Neural cell (in vitro differentiated cells): ENCODE measurements around the gene MEX3A. TPM values are rescaled to one million over a fixed set of nuclear protein-coding genes. Genes with fewer than 3 reads are reported as not detected.

ENCODE experiments used
- H2AFZ ChIP-seq: fragments of 200-600, 300-800 bp; sonication (generic), shearing (Covaris generic); 2 replicates; pipeline ENCODE4 v1.6.0; 2014; ENCODE audit warnings: low read depth, mild to moderate bottlenecking, antibody characterized with exemption, low read length, moderate library complexity
- H3F3A ChIP-seq: fragments of 200-600 bp; shearing (Covaris generic); 2 replicates; pipeline ENCODE4 v1.6.1; 2016; ENCODE audit warnings: mild to moderate bottlenecking, moderate library complexity, mixed read lengths, antibody characterized with exemption, low read length; ENCODE audit not compliant: insufficient read depth, poor library complexity, severe bottlenecking
- H3K27ac ChIP-seq: fragments of 200-600, 300-800 bp; sonication (generic), shearing (Covaris generic); 2 replicates; pipeline ENCODE4 v1.5.1; 2014; ENCODE audit warnings: mild to moderate bottlenecking, low read length, moderate library complexity
- H3K27me3 ChIP-seq: fragments of 300-800, 200-600 bp; sonication (generic), shearing (Covaris generic); 2 replicates; pipeline ENCODE4 v1.6.0; 2014; ENCODE audit warnings: mild to moderate bottlenecking, low read depth, low read length, moderate library complexity; ENCODE audit not compliant: insufficient read depth
- H3K36me3 ChIP-seq: fragments of 300-800, 200-600 bp; sonication (generic), shearing (Covaris generic); 2 replicates; pipeline ENCODE4 v1.5.1; 2014; ENCODE audit warnings: mild to moderate bottlenecking, antibody characterized with exemption, low read length, moderate library complexity; ENCODE audit not compliant: insufficient read depth
- H3K4me2 ChIP-seq: fragments of 300-800, 200-600 bp; sonication (generic), shearing (Covaris generic); 2 replicates; pipeline ENCODE4 v1.6.0; 2014; ENCODE audit warnings: mild to moderate bottlenecking, low read length
- H3K4me3 ChIP-seq: fragments of 300-800, 200-600 bp; sonication (generic), shearing (Covaris generic); 2 replicates; pipeline ENCODE4 v1.5.1; 2014; ENCODE audit warnings: mild to moderate bottlenecking, low read length, moderate library complexity
- H3K79me2 ChIP-seq: fragments of 200-600 bp; shearing (Covaris generic); replicated peaks from 2 replicates; pipeline ENCODE4 v1.6.0; 2014; ENCODE audit warnings: mild to moderate bottlenecking, low read length, moderate library complexity; ENCODE audit not compliant: insufficient read depth
- H3K9ac ChIP-seq: fragments of 300-800, 200-600 bp; sonication (generic), shearing (Covaris generic); 2 replicates; pipeline ENCODE4 v1.6.1; 2016; ENCODE audit warnings: mild to moderate bottlenecking, low read length, mixed read lengths
- H3K9me2 ChIP-seq: fragments of 200-600 bp; shearing (Covaris generic); 2 replicates; pipeline ENCODE4 v1.6.1; 2016; ENCODE audit warnings: mild to moderate bottlenecking, low read length, mixed read lengths; ENCODE audit not compliant: insufficient read depth
- H3K9me3 ChIP-seq: fragments of 200-600, 300-800 bp; sonication (generic), shearing (Covaris generic); 2 replicates; pipeline ENCODE4 v1.6.1; 2016; ENCODE audit warnings: mild to moderate bottlenecking, mixed run types, low read length, moderate library complexity, mixed read lengths
- H4K20me1 ChIP-seq: fragments of 200-600 bp; shearing (Covaris generic); 2 replicates; pipeline ENCODE4 v1.6.1; 2016; ENCODE audit warnings: mild to moderate bottlenecking, mixed run types; ENCODE audit not compliant: insufficient read depth
- EP300 ChIP-seq: fragments of 450-650 bp; conservative IDR thresholded peaks from 2 replicates; pipeline ENCODE4 v1.6.1; 2014; ENCODE audit warnings: antibody characterized with exemption, mild to moderate bottlenecking, moderate library complexity; ENCODE audit not compliant: poor library complexity, severe bottlenecking
- EZH2 ChIP-seq: fragments of 200-600, 300-800 bp; shearing (Covaris generic), sonication (generic); IDR thresholded peaks from 2 replicates; pipeline ENCODE4 v1.6.1; 2014; ENCODE audit warnings: antibody characterized with exemption, low read length, borderline replicate concordance, mild to moderate bottlenecking; ENCODE audit not compliant: insufficient read depth, poor library complexity, severe bottlenecking
- MXI1 ChIP-seq: fragments of 450-650 bp; conservative IDR thresholded peaks from 2 replicates; pipeline ENCODE4 v1.6.1; 2014; ENCODE audit warnings: antibody characterized with exemption, mild to moderate bottlenecking; ENCODE audit not compliant: poor library complexity, severe bottlenecking
- POLR2AphosphoS5 ChIP-seq: IDR thresholded peaks from 2 replicates; pipeline ENCODE4 v1.6.1; 2012
- RAD21 ChIP-seq: fragments of 450-650 bp; conservative IDR thresholded peaks from 2 replicates; pipeline ENCODE4 v1.6.1; 2014; ENCODE audit warnings: antibody characterized with exemption, mild to moderate bottlenecking, moderate library complexity
- SMC3 ChIP-seq: fragments of 450-650 bp; conservative IDR thresholded peaks from 2 replicates; pipeline ENCODE4 v1.6.1; 2014; ENCODE audit warnings: antibody characterized with exemption, mild to moderate bottlenecking, moderate library complexity; ENCODE audit not compliant: poor library complexity
- TAF1 ChIP-seq: IDR thresholded peaks from 2 replicates; pipeline ENCODE4 v1.6.1; 2012; ENCODE audit warnings: low read depth
- polyA plus RNA-seq: library from polyadenylated mRNA; depleted of rRNA; stranded (reverse); fragments of >200 nt; gene quantifications from 2 replicates; pipeline ENCODE4 v1.2.3, GENCODE V29; 2014
- TF ChIP-seq, protein P1 (sequence below): IDR thresholded peaks from 2 replicates; pipeline ENCODE4 v1.6.1; 2012; ENCODE audit warnings: borderline replicate concordance
- TF ChIP-seq, protein P2 (sequence below): fragments of 450-650 bp; IDR thresholded peaks from 2 replicates; pipeline ENCODE4 v1.5.1; 2014; ENCODE audit warnings: antibody characterized with exemption, mild to moderate bottlenecking, moderate library complexity; ENCODE audit not compliant: poor library complexity, severe bottlenecking

Gene MEX3A
- polyA plus RNA-seq, 1 donor from 2014 or later = 39.8 TPM

DNA sequence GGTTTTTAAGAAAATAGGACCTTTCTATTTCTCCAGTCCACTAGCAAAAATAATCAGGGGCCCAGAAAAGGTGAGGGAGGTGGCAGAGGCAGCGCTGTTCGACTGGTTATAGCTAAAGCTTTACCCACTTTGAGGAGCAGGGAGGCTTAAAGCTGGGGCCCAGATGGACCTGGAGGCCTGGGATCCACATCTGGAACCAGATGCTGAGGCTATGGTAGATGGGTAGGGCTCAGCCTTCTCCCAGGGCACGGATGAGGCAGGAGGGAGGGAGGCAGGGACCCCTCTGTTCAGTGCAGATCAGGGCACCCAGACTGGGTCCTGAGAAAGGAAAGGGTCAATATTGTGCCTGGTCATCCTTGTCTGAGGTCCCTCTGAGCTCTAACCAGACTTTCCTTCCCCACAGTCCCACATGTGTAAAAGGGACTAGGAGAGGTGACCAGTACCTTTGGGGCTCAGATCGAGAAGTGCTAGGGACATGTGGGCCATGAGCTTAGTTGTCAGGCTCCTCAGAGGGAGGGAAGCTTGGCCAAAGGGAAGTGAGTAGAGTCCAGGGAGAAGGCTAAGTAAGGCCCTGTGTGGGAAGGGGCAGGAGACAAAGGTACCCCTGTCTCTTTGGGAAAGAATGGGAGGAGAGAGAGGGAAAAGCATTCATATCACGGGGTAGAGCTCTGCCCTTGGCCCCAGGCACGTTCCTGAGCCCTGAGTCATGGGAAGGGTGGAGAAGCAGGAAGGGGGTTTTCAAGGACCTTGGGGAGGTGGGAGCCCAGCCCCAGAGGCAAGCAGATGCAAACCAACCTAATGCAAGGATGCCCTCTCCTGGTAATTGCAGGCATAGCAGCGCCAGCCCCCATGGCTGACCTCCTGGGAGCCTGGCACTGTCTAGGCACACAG, 47.7 kb upstream of the MEX3A start:
- H3K9me3 ChIP-seq = no peaks in the 10 kb centered on the region
- H3K4me2 ChIP-seq = no peak overlapping the region
- no peaks in the 10 kb centered on the region for H3K27me3 ChIP-seq
- no peak overlapping the region for H3K4me3 ChIP-seq
- peaks cover 3% of the 10 kb centered on the region for H3K79me2 ChIP-seq
- H2AFZ ChIP-seq = no peak overlapping the region
- H3K27ac ChIP-seq = no peak overlapping the region
- H3K9ac ChIP-seq = no peak overlapping the region
- TF ChIP-seq, protein P1, sequence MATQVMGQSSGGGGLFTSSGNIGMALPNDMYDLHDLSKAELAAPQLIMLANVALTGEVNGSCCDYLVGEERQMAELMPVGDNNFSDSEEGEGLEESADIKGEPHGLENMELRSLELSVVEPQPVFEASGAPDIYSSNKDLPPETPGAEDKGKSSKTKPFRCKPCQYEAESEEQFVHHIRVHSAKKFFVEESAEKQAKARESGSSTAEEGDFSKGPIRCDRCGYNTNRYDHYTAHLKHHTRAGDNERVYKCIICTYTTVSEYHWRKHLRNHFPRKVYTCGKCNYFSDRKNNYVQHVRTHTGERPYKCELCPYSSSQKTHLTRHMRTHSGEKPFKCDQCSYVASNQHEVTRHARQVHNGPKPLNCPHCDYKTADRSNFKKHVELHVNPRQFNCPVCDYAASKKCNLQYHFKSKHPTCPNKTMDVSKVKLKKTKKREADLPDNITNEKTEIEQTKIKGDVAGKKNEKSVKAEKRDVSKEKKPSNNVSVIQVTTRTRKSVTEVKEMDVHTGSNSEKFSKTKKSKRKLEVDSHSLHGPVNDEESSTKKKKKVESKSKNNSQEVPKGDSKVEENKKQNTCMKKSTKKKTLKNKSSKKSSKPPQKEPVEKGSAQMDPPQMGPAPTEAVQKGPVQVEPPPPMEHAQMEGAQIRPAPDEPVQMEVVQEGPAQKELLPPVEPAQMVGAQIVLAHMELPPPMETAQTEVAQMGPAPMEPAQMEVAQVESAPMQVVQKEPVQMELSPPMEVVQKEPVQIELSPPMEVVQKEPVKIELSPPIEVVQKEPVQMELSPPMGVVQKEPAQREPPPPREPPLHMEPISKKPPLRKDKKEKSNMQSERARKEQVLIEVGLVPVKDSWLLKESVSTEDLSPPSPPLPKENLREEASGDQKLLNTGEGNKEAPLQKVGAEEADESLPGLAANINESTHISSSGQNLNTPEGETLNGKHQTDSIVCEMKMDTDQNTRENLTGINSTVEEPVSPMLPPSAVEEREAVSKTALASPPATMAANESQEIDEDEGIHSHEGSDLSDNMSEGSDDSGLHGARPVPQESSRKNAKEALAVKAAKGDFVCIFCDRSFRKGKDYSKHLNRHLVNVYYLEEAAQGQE = no peak
- TF ChIP-seq TAF1 (no peak), MXI1 (no peak), SMC3 (peak; percentile 74), RAD21 (peak; percentile 74), POLR2AphosphoS5 (no peak)
- TF ChIP-seq, protein P2, sequence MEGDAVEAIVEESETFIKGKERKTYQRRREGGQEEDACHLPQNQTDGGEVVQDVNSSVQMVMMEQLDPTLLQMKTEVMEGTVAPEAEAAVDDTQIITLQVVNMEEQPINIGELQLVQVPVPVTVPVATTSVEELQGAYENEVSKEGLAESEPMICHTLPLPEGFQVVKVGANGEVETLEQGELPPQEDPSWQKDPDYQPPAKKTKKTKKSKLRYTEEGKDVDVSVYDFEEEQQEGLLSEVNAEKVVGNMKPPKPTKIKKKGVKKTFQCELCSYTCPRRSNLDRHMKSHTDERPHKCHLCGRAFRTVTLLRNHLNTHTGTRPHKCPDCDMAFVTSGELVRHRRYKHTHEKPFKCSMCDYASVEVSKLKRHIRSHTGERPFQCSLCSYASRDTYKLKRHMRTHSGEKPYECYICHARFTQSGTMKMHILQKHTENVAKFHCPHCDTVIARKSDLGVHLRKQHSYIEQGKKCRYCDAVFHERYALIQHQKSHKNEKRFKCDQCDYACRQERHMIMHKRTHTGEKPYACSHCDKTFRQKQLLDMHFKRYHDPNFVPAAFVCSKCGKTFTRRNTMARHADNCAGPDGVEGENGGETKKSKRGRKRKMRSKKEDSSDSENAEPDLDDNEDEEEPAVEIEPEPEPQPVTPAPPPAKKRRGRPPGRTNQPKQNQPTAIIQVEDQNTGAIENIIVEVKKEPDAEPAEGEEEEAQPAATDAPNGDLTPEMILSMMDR = peak; percentile 78
- H3K36me3 ChIP-seq = no peaks in the 10 kb centered on the region
- no peaks in the 10 kb centered on the region for H4K20me1 ChIP-seq
- H3F3A ChIP-seq = no peaks in the 10 kb centered on the region
- no peaks in the 10 kb centered on the region for H3K9me2 ChIP-seq

DNA sequence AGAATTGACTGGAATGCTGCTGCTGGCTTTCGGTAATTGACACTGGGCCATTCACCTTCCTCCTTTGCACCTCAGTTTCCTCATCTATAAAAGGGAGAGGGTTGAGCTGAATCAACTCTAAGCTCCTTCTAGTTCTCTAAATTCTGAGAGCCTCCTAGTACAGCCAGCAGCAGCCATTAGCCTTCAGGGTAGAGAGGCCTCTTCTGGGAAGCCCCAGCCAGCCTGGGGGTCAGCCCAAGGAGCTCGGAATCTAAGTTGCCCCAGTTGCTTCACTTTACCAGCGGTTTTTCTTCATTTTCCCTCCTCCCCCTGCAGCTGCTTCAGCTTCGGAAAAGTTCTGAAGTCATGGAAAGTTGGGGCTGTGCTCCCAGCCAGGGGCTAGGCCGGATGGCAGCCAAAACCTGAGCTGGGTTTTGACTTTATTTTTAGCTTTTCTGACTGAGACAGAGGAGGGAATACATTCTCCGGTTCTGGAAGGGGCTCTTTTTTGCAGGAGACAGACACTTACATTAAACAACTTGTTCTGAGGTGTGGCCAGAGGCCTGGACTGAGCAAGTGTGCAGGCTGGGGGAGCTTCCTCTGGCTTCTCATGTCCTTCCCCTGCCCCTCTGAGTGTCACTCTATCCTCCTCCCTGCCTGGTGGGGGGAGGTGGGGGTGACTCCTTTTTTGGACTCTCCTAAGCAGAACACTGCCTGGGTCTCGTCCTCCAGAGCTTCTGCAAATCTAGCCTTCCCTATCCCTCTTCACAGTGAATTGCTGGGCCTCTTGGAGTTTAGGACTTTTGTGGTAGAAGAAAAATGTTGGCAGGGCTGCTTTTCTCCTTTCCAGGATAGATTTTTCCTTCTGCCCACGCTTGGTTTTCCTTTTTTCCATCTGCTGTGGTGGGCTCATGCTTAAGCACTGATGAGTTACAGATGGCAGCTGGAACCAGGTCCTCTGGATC, 46.7 kb upstream of the MEX3A start:
- no peaks in the 10 kb centered on the region for H3K9me2 ChIP-seq
- peaks cover 3% of the 10 kb centered on the region for H3K79me2 ChIP-seq
- TF ChIP-seq POLR2AphosphoS5 (no peak), SMC3 (no peak), EP300 (no peak), MXI1 (no peak), TAF1 (no peak), EZH2 (no peak), RAD21 (no peak)
- TF ChIP-seq, protein P1 = no peak
- TF ChIP-seq, protein P2 = no peak
- no peak overlapping the region for H2AFZ ChIP-seq
- H3K36me3 ChIP-seq = no peaks in the 10 kb centered on the region
- H3K9me3 ChIP-seq = no peaks in the 10 kb centered on the region
- no peak overlapping the region for H3K27ac ChIP-seq
- H3K9ac ChIP-seq = no peak overlapping the region
- no peak overlapping the region for H3K4me3 ChIP-seq
- H4K20me1 ChIP-seq = no peaks in the 10 kb centered on the region
- H3F3A ChIP-seq = no peaks in the 10 kb centered on the region
- no peaks in the 10 kb centered on the region for H3K27me3 ChIP-seq
- H3K4me2 ChIP-seq = no peak overlapping the region
